WERI-Rb-1 (cell line): ENCODE data around the gene NAV2.

Experiments
- DNase-seq: peaks from one replicate; pipeline ENCODE4 v3.0.0-alpha.2; 2020
- H3K27ac ChIP-seq: fragments of 250-450 bp; sonication (Bioruptor Pico); 2 replicates; pipeline ENCODE4 v1.5.1; 2020; ENCODE audit warnings: mild to moderate bottlenecking, moderate library complexity
- H3K27me3 ChIP-seq: fragments of 250-450 bp; sonication (Bioruptor Pico); 2 replicates; pipeline ENCODE4 v1.5.1; 2021; ENCODE audit warnings: mild to moderate bottlenecking, low read depth, moderate library complexity; ENCODE audit not compliant: insufficient read depth, severe bottlenecking
- H3K36me3 ChIP-seq: fragments of 250-450 bp; sonication (Bioruptor Pico); 2 replicates; pipeline ENCODE4 v1.5.1; 2020; ENCODE audit warnings: mild to moderate bottlenecking, moderate library complexity
- H3K4me3 ChIP-seq: 2 replicates; pipeline ENCODE4 v1.5.1; 2011; ENCODE audit warnings: low read depth, mild to moderate bottlenecking, control low read depth, low read length
- H3K9me3 ChIP-seq: fragments of 250-450 bp; sonication (Bioruptor Pico); 2 replicates; pipeline ENCODE4 v1.5.1; 2021; ENCODE audit warnings: mild to moderate bottlenecking, moderate library complexity; ENCODE audit not compliant: severe bottlenecking
- CTCF ChIP-seq: IDR thresholded peaks from 2 replicates; pipeline ENCODE4 v1.5.1; 2011; ENCODE audit warnings: low read depth, mild to moderate bottlenecking, control low read depth, inconsistent platforms, low read length

Gene NAV2

GRCh38 chr11:19915808-19916207, 203.2 kb downstream of the NAV2 start:
- no peak for TF ChIP-seq CTCF
- DNase-seq = no peak
- no peak overlapping the region for H3K4me3 ChIP-seq
- no peaks in the 10 kb centered on the region for H3K36me3 ChIP-seq
- H3K27ac ChIP-seq = no peak overlapping the region
- no peaks in the 10 kb centered on the region for H3K9me3 ChIP-seq
- H3K27me3 ChIP-seq = no peaks in the 10 kb centered on the region

GRCh38 chr11:19917069-19917468, 204.4 kb downstream of the NAV2 start:
- Histone ChIP-seq H3K27ac (no peak overlapping the region), H3K9me3 (no peaks in the 10 kb centered on the region), H3K36me3 (no peaks in the 10 kb centered on the region), H3K4me3 (no peak overlapping the region), H3K27me3 (no peaks in the 10 kb centered on the region)
- TF ChIP-seq CTCF = no peak
- DNase-seq = no peak

DNA sequence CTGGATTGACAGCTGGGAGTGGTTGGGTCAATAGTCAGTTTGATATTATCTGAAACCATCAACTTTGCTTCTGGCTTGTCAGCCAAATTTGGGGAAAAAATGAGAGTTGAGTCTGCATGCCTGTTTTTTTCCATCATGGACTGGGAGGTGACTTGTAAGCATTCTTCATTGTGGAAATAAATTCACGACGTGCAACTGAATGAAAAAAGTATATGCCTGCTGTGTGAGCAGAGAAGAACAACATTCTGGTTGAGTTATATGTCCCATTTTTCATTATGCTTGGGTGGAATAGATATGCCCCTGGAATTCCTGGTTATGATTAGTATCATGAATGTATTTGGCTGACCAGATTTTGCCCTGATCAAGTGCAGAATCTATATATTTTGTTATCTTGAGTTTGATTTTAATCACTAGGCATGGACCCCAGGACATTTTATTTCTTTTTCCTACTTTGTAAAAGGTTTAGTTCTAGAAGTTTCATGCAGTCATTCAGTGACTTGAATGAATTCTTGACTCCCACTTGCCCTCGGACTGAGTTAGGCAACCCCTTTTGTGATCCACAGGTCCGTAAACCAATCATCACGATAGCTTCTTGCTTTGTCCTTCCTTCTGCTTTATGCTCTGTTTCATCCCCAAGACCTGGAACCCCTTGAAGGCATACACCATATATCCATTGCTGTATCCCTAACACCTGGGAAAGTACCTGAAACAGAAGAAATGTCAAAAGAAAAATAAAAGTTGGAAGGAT, 205.8 kb downstream of the NAV2 start:
- TF ChIP-seq CTCF = no peak
- no peak for DNase-seq

DNA sequence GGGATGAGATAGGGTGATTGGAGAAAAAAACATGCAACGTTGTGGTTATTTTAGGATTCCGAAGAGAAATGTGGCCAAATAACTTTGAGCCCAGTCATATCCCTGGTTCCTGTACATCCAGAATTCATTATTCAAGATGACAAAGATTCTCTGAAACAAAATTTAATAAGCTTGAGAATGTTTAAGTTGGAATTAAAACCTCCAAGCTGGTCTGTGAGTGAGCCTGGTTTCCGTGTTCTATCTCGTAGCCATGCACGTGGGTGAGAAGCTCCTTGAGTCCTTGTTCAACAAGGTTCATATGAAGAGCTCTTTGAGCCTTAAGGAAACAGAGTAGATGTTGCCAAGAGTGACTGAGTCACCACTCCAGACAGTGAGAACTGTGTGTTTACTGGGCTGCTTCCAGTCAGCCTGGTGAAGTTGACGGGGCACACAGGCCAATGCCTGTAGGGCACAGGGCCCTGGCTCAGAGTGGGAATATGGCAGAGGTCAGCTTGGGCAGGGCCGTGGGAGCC, 206.5 kb downstream of the NAV2 start:
- Histone ChIP-seq H3K36me3 (no peaks in the 10 kb centered on the region), H3K9me3 (no peaks in the 10 kb centered on the region), H3K27ac (no peak overlapping the region), H3K27me3 (no peaks in the 10 kb centered on the region), H3K4me3 (no peak overlapping the region)
- no peak for DNase-seq
- TF ChIP-seq CTCF = no peak

More for the DNA sequence above, 205.8 kb downstream of the NAV2 start:
- H3K27ac ChIP-seq = no peak overlapping the region
- H3K27me3 ChIP-seq = no peaks in the 10 kb centered on the region
- no peaks in the 10 kb centered on the region for H3K9me3 ChIP-seq
- no peaks in the 10 kb centered on the region for H3K36me3 ChIP-seq
- no peak overlapping the region for H3K4me3 ChIP-seq

DNA sequence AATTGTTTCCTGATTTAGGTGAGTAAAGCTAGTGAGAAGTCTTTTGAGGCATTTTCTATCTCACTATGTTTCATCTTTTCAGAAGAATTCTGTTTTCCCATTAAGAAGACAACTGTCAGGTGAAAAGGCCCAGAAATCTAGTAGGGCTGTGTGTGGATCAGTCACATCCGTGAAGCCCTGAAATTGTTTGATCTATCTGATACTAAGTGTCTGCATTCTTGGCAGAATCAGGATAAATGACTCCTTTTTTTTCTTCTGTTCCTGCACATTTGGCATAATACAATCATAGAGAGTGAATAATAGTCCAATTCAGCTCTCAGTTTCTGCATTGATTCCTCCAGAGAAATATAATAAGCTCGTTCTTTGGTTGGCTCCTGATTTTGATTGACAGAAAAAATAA, 208.3 kb downstream of the NAV2 start:
- no peaks in the 10 kb centered on the region for H3K36me3 ChIP-seq
- H3K27me3 ChIP-seq = no peaks in the 10 kb centered on the region
- no peak overlapping the region for H3K4me3 ChIP-seq
- TF ChIP-seq CTCF = no peak
- no peak for DNase-seq
- H3K27ac ChIP-seq = no peak overlapping the region
- no peaks in the 10 kb centered on the region for H3K9me3 ChIP-seq
